Motor neuron (in vitro differentiated cells): Measurements from ENCODE around the gene ZNF701. TPM values are rescaled to one million over a fixed set of nuclear protein-coding genes. Genes with fewer than 3 reads are reported as not detected.
A peak's percentile ranks its signal among the peaks of the same experiment; 100 is the strongest.
"Not testable (repeated sequence)": the region's sequence is repeated elsewhere in the genome, so short reads cannot be mapped to it uniquely, and the experiment has no call there.

Experiments
- ATAC-seq, 8 experiments: fragments of 200-7000 bp; cut with Tn5 transposase; replicated peaks in 6 of 8; 2 replicates each; pipeline ENCODE4 v1.8.0; 2021; ENCODE audit warnings: mild to moderate bottlenecking in 8 of 8, moderate library complexity in 8 of 8
- H3K27ac ChIP-seq, 2 donors: fragments of 250-450 bp; sonication (Bioruptor Pico); 2 replicates each; pipeline ENCODE4 v1.9.0; 2021; ENCODE audit warnings: antibody characterized with exemption in 2 of 2, mild to moderate bottlenecking in 2 of 2, moderate library complexity in 1 of 2
- H3K4me1 ChIP-seq, 2 donors: fragments of 250-450 bp; sonication (Bioruptor Pico); replicated peaks in 1 of 2; 2 replicates each; pipeline ENCODE4 v1.6.1; 2021; ENCODE audit warnings: antibody characterized with exemption in 2 of 2, mild to moderate bottlenecking in 2 of 2, moderate library complexity in 1 of 2
- H3K4me3 ChIP-seq, 5 donors: fragments of 250-450 bp; sonication (Bioruptor Pico); 2 replicates each; pipeline ENCODE4 v1.9.0; 2021; ENCODE audit warnings: antibody characterized with exemption in 5 of 5, mild to moderate bottlenecking in 5 of 5, moderate library complexity in 4 of 5
- WGBS, 10 experiments: fragments of 450-650 bp; shearing (Covaris generic); methylation state at CpG; one replicate each; pipeline ENCODE4 v1.0.0; 2022; 5-methylcytosine and 5-hydroxymethylcytosine counted together
- in situ Hi-C, 9 experiments: fragments of 400-800 bp; cut with MboI; loops; one replicate each; pipeline ENCODE4 v1.15.0; 2021; ENCODE audit warnings: low sequenced_read_pairs in 9 of 9, low pct_unique_long_range_greater_than_20kb in 2 of 9; ENCODE audit not compliant: unreplicated experiment in 9 of 9
- total RNA-seq, 8 experiments: library from RNA; unstranded; fragments of 300-600 nt; gene quantifications; 2 replicates each; pipeline versions ENCODE4 v1.2.3 to v1.2.4, GENCODE V29; 2022

The ZNF701 gene
- 10 to 100 TPM in 2 of 8 experiments, 1 to 10 TPM in 6; 6.2 to 15.0 (median 9.5) TPM for total RNA-seq

DNA sequence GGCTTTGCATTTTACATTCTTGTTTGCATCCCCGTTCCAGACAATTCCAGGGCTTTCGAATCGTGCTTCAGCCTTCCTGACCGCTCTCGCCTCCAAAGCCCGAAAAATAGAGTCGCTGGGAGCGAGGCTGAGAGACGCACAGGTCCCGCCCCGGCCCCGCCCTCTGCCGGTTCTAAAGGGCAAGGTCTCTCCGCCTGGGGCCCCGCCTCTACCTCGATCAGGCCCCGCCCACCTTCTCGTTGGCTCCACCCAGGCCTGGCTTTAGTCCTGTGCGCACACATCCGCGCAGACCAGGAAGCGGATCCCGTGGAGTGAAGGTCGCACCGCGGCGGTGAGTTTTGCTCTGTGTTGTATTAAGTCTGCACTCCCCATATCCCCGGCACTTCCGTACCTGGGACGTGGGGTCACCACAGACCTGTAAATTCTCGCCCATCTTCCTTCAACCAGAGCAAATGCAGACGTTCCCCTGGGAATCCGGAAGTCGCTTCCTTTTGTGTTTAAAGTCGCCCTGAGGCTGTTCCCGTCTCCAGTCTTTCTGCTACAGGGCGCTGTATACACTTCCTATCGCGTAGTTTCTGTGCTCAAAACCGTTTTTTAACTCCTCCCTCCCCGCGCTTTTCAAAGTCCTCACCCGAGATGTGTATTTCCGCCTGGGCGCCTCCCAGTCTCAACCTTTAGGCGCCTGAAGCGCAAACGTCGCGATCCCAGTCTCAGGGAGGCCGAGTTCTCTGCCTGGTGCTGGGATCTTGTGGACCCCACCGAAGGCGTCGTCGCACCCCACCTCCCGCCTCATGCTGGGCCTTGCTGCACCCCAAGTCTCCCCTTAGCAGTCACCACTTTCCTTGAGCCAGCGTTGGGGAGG lies at the start of gene ZNF701:
Gene ZNF701 (plus strand): TSS at position 288 of the 862 bp plus-strand sequence. CDS start 3,861 bp downstream, outside the sequence.
- peak; percentile 96 to 98 (median 97) for ATAC-seq
- Histone ChIP-seq H3K4me1 (peaks cover 0 to 5% of the 10 kb centered on the region in 2 donors), H3K27ac (peak within 1 kb of the TSS; percentile 46 to 50), H3K4me3 (peak within 1 kb of the TSS; percentile 51 to 90 (median 82))
- WGBS, 10 experiments = 1 to 10% (median 3%) methylated on average over 2 to 28 of the region's 57 CpGs; no CpG with 5 or more reads in 6 of the 10 experiments
- in situ Hi-C loops = no loop called here

DNA sequence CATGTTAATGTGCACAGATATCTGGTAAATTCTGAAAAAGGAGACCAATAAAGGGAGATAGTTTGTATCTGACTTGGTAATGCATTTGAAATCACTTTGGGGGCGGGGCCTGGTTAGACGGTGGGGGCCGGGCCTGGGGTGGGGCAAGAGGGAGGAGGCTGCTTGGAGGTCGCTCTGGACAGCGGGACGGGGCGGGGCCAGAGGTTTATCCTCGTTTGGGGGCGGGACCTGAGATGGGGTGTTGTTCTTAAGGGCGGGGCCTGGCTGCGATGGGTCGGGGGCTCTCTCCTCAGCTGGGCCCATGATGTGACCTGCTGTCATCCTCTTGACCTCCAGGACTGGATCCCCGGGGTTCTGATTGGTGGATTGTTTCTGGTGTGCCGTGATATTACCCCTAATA lies 47.5 kb upstream of the ZNF701 start:
- 88 to 100% (median 100%) methylated on average over 1 to 5 of the region's 14 CpGs; no CpG with 5 or more reads in 7 of the 10 experiments for WGBS, 10 experiments
- no peak overlapping the region for H3K27ac ChIP-seq
- no peaks in the 10 kb centered on the region for H3K4me1 ChIP-seq
- in situ Hi-C loops = no loop called here
- H3K4me3 ChIP-seq = no peak overlapping the region
- ATAC-seq = no peak

DNA sequence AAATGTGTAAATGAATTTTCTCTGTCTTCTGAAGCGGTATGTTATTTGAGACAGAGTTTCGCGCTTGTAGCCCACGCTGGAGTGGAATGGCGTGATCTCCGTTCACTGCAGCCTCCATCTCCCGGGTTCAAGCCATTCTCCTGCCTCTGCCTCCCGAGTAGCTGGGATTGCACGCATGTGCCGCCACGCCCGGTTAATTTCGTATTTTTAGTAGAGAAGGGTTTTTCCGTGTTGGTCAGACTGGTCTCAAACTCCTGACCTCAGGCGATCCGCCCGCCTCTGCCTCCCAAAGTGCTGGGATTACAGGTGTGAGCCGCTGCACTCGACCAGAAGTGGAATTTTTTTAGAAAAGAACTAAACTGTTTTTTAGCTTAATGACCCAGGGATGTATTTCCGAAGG lies 46.0 kb upstream of the ZNF701 start:
- peaks cover 5% of the 10 kb centered on the region in 2 donors for H3K4me1 ChIP-seq
- no peak for ATAC-seq
- no peak overlapping the region for H3K27ac ChIP-seq
- H3K4me3 ChIP-seq = no peak overlapping the region
- in situ Hi-C loops = no loop called here
- WGBS, 10 experiments = 74 to 91% (median 85%) methylated on average over 4 to 19 of the region's 20 CpGs

DNA sequence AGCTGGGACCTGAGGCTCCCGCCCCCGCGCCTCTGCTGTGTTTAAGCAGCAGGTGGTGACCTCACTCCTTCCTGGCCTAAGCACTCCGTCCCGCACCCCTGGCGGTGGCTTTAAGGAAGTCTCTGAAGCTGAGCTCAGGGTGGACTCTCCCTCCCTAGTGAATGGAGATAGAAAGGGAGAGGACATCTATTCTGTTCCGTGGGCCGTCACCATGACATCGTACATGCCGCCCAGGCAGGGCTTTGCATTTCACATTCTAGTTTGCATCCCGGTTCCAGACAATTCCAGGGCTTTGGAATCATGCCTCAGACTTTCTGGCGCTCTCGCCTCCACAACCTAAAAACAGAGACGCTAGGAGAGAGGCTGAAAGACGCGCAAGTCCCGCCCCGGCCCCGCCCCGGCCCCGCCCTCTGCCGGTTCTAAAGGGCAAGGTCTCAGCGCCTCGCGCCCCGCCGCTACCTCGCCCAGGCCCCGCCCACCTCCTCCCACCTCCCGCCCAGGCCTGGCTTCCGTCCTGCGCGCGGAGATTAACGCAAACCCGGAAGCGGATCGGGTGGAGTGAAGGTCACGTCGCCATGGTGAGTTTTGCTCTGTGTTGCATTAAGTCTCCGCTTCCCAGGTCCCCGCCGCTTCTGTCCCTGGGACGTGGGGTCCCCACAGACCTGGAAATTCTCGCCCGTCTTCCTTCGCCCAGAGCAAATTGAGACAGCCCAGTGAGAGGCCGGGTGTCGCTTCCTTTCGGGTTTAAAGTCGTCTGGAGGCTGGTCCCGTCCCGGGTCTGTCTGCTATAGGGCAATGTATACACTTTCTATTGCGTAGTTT lies 42.7 kb upstream of the ZNF701 start, which contains the start of gene ZNF808:
Gene ZNF808 (plus strand): TSS at position 535 of the 822 bp plus-strand sequence. CDS start 15,617 bp downstream, outside the sequence.
- ATAC-seq = peak; percentile 90 to 94 (median 92)
- Histone ChIP-seq H3K27ac (peak within 1 kb of the TSS; percentile 69 to 90), H3K4me3 (peak within 1 kb of the TSS; percentile 42 to 95 (median 83)), H3K4me1 (peaks cover 5% of the 10 kb centered on the region in 2 donors)
- 0 to 9% (median 0%) methylated on average over 1 to 19 of the region's 54 CpGs; no CpG with 5 or more reads in 5 of the 10 experiments for WGBS, 10 experiments
- in situ Hi-C loops = no loop called here

DNA sequence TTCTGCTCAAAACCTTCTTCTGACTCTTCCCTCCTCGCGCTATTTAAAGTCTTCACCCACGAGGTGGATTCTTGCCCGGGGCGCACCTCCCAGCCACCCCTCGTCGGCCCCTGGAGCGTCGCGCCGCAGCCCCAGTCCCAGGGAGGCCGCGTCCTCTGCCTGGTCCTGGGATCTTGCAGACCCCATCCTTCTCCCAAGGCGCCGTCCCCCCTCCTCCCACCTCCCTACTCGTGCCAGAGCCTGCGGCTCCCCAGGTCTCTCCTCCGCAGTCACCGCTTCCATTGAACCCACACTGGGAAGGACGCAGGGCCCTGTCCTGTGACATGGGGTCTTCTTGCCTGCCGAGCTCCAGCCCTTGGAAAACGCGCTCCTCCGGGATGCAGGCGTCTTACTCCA lies 42.1 kb upstream of the ZNF701 start:
- H3K4me3 ChIP-seq = peak overlapping the region; percentile 42 to 95 (median 83)
- peaks cover 5% of the 10 kb centered on the region in 2 donors for H3K4me1 ChIP-seq
- H3K27ac ChIP-seq = peak overlapping the region; percentile 69 to 90
- whole genome bisulfite sequencing, 10 experiments = 0 to 10% (median 0%) methylated on average over 2 to 16 of the region's 25 CpGs; no CpG with 5 or more reads in 3 of the 10 experiments
- in situ Hi-C loops = no loop called here
- peak; percentile 11 to 32 (median 26) for ATAC-seq

DNA sequence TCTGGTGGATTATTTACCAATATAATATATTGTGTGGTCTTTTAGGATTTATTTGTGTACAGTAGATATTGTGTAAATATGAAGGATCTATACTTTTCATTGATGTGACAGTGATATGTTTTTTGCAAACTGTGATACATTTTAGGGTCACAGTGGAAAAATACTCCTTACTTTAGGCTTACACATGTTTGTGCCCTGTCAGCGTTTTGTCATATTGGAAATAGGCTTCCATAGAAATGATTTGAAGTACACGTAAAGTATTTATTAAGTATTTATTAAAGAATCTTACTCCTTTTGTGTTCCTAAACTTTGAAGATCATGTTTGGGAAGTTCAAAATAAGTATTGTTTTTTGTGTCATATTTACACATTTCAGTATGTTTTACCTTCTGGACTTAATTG lies 37.6 kb upstream of the ZNF701 start:
- H3K27ac ChIP-seq = no peak overlapping the region
- in situ Hi-C loops = no loop called here
- H3K4me3 ChIP-seq = no peak overlapping the region
- no peak for ATAC-seq
- peaks cover 5 to 11% of the 10 kb centered on the region in 2 donors for H3K4me1 ChIP-seq
- WGBS, 10 experiments = 78 to 100% (median 100%) methylated on average over 1 to 2 of the region's 2 CpGs; no CpG with 5 or more reads in 1 of the 10 experiments

DNA sequence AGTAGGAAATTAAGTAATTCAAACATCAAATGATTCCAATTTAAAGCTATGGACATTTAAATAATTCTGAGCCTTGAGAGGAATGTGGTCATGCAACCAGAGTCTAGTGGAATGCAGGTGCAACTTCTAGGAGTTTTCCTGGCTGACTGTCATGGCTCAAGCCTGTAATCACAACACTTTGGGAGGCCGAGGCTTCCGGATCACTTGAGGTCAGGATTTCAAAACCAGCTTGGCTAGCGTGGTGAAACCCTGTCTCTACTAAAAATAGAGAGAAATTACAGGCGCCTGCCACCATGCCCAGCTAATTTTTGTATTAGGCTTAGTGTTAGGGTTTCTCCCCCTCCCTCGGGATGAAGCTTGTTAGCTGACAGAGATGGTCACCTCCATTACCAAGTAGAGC lies 36.2 kb upstream of the ZNF701 start:
- no peak overlapping the region for H3K27ac ChIP-seq
- in situ Hi-C loops = no loop called here
- ATAC-seq = no peak
- no peak overlapping the region for H3K4me3 ChIP-seq
- H3K4me1 ChIP-seq = peaks cover 0 to 7% of the 10 kb centered on the region in 2 donors
- 89 to 100% (median 92%) methylated on average over 1 to 5 of the region's 5 CpGs; no CpG with 5 or more reads in 3 of the 10 experiments for WGBS, 10 experiments

DNA sequence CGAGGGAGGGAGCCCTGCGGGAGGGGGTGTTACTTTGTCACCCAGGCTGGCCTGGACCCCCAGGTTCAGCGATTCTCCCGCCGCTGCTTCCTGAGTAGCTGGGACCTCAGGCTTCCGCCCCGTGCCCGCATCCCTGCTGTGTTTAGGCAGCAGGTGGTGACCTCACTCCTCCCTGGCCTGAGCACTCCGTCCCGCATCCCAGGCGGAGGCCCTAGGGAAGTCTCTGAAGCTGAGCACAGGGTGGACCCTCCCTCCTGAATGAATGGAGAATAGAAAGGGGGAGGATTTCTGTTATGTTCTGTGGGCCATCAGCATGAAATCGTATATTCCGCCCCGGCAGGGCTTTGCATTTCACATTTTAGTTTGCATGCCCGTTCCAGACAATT lies 34.7 kb upstream of the ZNF701 start:
- H3K4me3 ChIP-seq = peak overlapping the region; percentile 24 to 41 (median 29)
- in situ Hi-C loops, H3K4me1 ChIP-seq, H3K27ac ChIP-seq: not testable (repeated sequence)
- 0 to 20% (median 5%) methylated on average over 1 to 5 of the region's 15 CpGs; no CpG with 5 or more reads in 6 of the 10 experiments for WGBS, 10 experiments
- ATAC-seq = peak; percentile 30 to 80 (median 76)

DNA sequence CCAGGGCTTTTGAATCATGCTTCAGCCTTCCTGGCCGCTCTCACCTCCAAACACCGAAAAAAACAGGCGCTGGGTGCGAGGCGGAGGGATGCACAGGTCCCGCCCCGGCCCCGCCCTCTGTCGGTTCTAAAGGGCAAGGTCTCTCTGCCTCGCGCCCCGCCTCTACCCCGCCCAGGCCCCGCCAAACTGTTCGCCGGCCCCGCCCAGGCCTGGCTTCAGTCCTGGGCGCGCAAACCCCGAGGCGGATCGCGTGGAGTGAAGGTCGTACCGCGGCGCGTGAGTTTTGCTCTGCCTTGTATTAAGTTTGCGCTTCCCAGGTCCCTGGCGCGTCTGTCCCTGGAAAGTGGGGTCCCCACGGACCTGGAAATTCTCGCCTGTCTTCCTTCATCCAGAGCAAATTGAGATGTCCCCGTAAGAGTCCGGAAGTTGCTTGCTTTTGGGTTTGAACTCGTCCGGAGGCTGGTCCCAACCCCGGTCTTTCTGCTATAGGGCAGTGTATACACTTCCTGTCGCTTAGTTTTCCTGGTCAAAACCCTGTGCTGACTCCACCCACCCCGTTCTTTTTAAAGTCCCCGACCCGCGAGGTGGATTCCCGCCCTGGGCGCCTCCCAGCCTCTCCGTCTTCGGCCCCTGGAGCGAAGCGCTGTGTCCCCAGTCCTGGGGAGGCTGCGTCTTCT lies 34.2 kb upstream of the ZNF701 start:
- peaks cover 0 to 7% of the 10 kb centered on the region in 2 donors for H3K4me1 ChIP-seq
- peak; percentile 84 to 98 (median 98) for ATAC-seq
- no peak overlapping the region for H3K27ac ChIP-seq
- WGBS, 10 experiments = 0 to 30% (median 3%) methylated on average over 1 to 6 of the region's 50 CpGs; no CpG with 5 or more reads in 6 of the 10 experiments
- H3K4me3 ChIP-seq = peak overlapping the region; percentile 24 to 41 (median 29)
- in situ Hi-C loops = no loop called here

DNA sequence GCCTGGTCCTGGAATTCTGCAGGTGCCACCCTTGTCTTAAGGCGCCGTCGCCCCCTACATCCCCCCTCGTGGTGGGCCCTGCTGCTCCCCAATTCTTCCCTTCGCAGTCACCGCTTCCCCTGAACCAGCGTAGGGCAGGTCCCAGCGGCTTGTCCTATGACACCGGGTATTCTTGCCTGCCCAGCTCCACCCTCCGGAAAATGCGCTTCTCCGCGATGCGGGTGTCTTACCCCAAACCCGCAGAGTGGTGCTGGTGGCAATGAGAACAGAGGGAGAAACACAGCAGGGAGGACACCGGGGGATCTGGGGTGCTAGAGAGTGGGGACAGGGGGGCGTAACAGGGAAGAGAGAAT lies 33.7 kb upstream of the ZNF701 start:
- WGBS, 10 experiments = 0 to 16% methylated on average over 1 to 5 of the region's 17 CpGs; no CpG with 5 or more reads in 8 of the 10 experiments
- in situ Hi-C loops = no loop called here
- Histone ChIP-seq H3K4me1 (peaks cover 0 to 7% of the 10 kb centered on the region in 2 donors), H3K4me3 (peak overlapping the region in 4 of 5 donors; percentile 27 to 41 (median 32)), H3K27ac (no peak overlapping the region)
- ATAC-seq = peak in 3 of 8 experiments; percentile 1 to 4 (median 2)

DNA sequence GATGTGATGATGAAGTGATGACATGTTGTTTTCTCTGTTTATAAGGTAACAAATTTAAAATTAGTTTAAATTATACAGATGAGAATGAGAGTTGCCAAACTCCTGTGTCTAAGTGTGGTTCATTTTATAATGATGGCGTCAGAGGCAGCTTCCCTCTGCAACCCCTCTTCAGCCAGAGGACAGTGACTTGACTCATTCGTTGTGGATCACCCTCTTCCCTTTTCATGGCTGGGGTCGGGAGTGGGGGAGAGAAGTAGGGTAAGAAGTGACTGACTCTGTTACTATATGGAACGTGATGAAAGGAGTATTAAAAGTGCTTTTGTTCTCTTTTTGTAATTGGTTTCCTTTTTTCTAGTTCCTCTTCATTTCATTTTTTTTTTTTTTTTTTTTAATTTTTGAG lies 31.3 kb upstream of the ZNF701 start:
- in situ Hi-C loops, ATAC-seq, H3K4me1 ChIP-seq, H3K4me3 ChIP-seq, H3K27ac ChIP-seq: not testable (repeated sequence)
- WGBS, 10 experiments = 76 to 100% (median 100%) methylated on average over 2 to 4 of the region's 4 CpGs; no CpG with 5 or more reads in 5 of the 10 experiments

DNA sequence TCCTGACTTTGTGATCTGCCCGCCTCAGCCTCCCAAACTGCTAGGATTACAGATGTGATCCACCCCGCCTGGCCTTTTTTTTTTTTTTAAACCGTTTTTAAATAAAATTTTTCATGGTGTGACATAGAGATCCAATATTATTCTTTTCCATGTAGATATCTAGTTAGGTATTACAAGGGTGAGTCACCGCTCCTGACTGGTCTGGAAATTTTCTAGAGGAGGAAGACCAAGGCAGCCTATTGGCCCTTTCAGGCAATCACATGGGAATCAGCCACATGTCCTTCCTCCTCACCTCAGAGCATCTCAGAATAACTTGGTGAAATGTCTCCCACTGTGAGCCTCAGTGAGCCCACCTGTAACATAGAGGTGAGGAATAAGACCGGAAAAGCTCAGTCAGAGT lies 28.9 kb upstream of the ZNF701 start:
- ATAC-seq, H3K4me1 ChIP-seq, H3K27ac ChIP-seq, in situ Hi-C loops, H3K4me3 ChIP-seq: not testable (repeated sequence)
- WGBS, 10 experiments = 60 to 100% (median 100%) methylated on average over 1 to 4 of the region's 5 CpGs; no CpG with 5 or more reads in 2 of the 10 experiments
